ENCODE measurements around the gene CENPH. TPM values are rescaled to one million over a fixed set of nuclear protein-coding genes. Genes with fewer than 3 reads are reported as not detected.
A peak's percentile ranks its signal among the peaks of the same experiment; 100 is the strongest.
"Not testable (repeated sequence)": the region's sequence is repeated elsewhere in the genome, so short reads cannot be mapped to it uniquely, and the experiment has no call there.

CENPH gene, protein sequence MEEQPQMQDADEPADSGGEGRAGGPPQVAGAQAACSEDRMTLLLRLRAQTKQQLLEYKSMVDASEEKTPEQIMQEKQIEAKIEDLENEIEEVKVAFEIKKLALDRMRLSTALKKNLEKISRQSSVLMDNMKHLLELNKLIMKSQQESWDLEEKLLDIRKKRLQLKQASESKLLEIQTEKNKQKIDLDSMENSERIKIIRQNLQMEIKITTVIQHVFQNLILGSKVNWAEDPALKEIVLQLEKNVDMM
- polyA plus RNA-seq = 9.7 and 14.6 TPM in 2 replicates
- 6.8 and 7.1 TPM in 2 replicates for polyA minus RNA-seq

DNA sequence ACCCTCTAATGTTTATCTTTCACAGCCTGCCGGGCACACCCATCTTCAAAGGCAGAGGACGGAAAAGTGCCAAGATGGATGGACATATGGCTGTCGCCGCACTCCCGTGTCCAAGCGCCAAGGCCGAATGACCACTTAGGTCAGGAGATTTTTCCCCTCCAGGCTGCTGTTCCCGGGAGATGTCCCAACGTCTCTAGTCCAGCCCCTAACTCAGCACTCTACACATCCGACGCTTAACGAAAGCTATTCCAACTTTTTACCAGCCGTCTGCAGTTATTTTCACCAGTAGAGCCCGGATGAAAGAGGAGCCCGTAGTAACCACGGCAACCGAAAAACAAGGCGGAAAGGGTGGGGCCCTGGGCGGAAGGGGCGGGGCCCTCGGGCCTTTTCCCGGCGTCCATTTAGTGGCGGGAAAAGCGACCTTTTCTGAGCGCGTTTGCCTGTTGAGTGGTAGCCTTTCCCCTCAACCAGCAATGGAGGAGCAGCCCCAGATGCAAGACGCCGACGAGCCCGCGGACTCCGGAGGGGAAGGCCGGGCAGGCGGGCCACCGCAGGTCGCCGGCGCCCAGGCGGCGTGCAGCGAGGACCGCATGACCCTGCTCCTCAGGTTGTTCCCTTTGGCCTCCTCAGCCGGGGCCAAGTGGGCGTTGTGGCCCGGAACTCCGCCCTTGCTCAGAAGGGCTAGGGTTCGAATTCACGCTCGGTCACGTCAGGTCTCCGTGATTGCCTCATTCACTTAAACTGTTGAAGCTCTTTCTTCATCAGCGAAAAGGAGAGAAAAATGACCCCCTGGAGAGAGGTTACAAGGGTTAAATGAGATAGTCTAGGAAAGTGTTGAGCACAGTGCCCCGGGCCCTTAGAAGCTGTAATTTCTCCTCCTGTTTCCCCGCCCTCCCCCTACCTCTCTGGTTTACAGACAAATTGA, at the start of gene CENPH:
Gene CENPH, plus strand, starts transcription at position 422 of the 925 bp plus-strand sequence. Its CDS starts 52 bp downstream, at position 474.
- Histone ChIP-seq H4K20me1 (ENCODE audit: insufficient read depth) (no peaks in the 10 kb centered on the region), H3K9ac (ENCODE audit: low read length) (peak within 1 kb of the TSS; percentile 70), H3K9me3 (ENCODE audit: low read length) (no peaks in the 10 kb centered on the region), H3K36me3 (ENCODE audit: insufficient read depth, low read length) (no peaks in the 10 kb centered on the region), H2AFZ (ENCODE audit: low read depth, low read length) (peak within 1 kb of the TSS; percentile 83), H3F3A (ENCODE audit: insufficient read depth, low read length, poor library complexity, severe bottlenecking) (no peaks in the 10 kb centered on the region), H3K27me3 (ENCODE audit: insufficient read depth, low read depth, low read length) (no peaks in the 10 kb centered on the region), H3K4me2 (ENCODE audit: low read length) (peak within 1 kb of the TSS; percentile 88), H3K79me2 (replicated peaks; ENCODE audit: insufficient read depth, low read length) (peaks cover 6% of the 10 kb centered on the region), H3K9me2 (ENCODE audit: insufficient read depth, low read length) (no peaks in the 10 kb centered on the region), H3K27ac (ENCODE audit: low read length) (peak within 1 kb of the TSS; percentile 75), H3K4me3 (ENCODE audit: low read length) (peak within 1 kb of the TSS; percentile 83)
- TF ChIP-seq POLR2AphosphoS5 (IDR thresholded peaks at IDR 0.05) (peak; percentile 62), MXI1 (conservative IDR thresholded peaks at IDR 0.05; ENCODE audit: poor library complexity, severe bottlenecking) (peak; percentile 95), SMC3 (conservative IDR thresholded peaks at IDR 0.05; ENCODE audit: poor library complexity) (peak; percentile 29), EP300 (conservative IDR thresholded peaks at IDR 0.05; ENCODE audit: poor library complexity, severe bottlenecking) (peak; percentile 19), RAD21 (conservative IDR thresholded peaks at IDR 0.05) (peak; percentile 26), TAF1 (IDR thresholded peaks at IDR 0.05; ENCODE audit: low read depth) (no peak), EZH2 (IDR thresholded peaks at IDR 0.05; ENCODE audit: borderline replicate concordance, insufficient read depth, low read length, poor library complexity, severe bottlenecking) (no peak)
- TF ChIP-seq, protein P1, sequence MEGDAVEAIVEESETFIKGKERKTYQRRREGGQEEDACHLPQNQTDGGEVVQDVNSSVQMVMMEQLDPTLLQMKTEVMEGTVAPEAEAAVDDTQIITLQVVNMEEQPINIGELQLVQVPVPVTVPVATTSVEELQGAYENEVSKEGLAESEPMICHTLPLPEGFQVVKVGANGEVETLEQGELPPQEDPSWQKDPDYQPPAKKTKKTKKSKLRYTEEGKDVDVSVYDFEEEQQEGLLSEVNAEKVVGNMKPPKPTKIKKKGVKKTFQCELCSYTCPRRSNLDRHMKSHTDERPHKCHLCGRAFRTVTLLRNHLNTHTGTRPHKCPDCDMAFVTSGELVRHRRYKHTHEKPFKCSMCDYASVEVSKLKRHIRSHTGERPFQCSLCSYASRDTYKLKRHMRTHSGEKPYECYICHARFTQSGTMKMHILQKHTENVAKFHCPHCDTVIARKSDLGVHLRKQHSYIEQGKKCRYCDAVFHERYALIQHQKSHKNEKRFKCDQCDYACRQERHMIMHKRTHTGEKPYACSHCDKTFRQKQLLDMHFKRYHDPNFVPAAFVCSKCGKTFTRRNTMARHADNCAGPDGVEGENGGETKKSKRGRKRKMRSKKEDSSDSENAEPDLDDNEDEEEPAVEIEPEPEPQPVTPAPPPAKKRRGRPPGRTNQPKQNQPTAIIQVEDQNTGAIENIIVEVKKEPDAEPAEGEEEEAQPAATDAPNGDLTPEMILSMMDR (IDR thresholded peaks at IDR 0.05; ENCODE audit: poor library complexity, severe bottlenecking) = no peak
- TF ChIP-seq, protein P2, sequence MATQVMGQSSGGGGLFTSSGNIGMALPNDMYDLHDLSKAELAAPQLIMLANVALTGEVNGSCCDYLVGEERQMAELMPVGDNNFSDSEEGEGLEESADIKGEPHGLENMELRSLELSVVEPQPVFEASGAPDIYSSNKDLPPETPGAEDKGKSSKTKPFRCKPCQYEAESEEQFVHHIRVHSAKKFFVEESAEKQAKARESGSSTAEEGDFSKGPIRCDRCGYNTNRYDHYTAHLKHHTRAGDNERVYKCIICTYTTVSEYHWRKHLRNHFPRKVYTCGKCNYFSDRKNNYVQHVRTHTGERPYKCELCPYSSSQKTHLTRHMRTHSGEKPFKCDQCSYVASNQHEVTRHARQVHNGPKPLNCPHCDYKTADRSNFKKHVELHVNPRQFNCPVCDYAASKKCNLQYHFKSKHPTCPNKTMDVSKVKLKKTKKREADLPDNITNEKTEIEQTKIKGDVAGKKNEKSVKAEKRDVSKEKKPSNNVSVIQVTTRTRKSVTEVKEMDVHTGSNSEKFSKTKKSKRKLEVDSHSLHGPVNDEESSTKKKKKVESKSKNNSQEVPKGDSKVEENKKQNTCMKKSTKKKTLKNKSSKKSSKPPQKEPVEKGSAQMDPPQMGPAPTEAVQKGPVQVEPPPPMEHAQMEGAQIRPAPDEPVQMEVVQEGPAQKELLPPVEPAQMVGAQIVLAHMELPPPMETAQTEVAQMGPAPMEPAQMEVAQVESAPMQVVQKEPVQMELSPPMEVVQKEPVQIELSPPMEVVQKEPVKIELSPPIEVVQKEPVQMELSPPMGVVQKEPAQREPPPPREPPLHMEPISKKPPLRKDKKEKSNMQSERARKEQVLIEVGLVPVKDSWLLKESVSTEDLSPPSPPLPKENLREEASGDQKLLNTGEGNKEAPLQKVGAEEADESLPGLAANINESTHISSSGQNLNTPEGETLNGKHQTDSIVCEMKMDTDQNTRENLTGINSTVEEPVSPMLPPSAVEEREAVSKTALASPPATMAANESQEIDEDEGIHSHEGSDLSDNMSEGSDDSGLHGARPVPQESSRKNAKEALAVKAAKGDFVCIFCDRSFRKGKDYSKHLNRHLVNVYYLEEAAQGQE (IDR thresholded peaks at IDR 0.05; ENCODE audit: borderline replicate concordance) = no peak

DNA sequence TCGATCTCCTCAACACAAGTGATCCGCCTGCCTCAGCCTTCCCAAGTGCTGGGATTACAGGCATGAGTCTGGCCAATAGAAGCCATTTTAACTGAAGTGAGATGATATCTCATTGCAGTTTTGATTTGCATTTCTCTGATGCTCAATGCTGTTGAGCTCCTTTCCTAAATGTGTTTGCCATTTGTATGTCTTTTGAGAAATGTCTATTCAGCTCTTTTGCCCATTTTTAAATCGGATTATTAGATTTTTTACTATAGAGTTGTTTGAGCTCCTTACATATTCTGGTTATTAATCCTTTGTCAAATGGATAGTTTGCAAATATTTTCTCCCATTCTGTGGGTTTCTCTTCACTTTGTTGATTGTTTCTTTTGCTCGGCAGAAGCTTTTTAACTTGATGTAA, 49.1 kb upstream of the CENPH start:
- H3K9ac ChIP-seq (ENCODE audit: low read length); H4K20me1 ChIP-seq (ENCODE audit: insufficient read depth); H3K9me2 ChIP-seq (ENCODE audit: insufficient read depth, low read length); H3K79me2 ChIP-seq (replicated peaks; ENCODE audit: insufficient read depth, low read length); H3K4me2 ChIP-seq (ENCODE audit: low read length); H3K27ac ChIP-seq (ENCODE audit: low read length); H3K27me3 ChIP-seq (ENCODE audit: insufficient read depth, low read depth, low read length); H2AFZ ChIP-seq (ENCODE audit: low read depth, low read length); H3K4me3 ChIP-seq (ENCODE audit: low read length); H3F3A ChIP-seq (ENCODE audit: insufficient read depth, low read length, poor library complexity, severe bottlenecking); H3K36me3 ChIP-seq (ENCODE audit: insufficient read depth, low read length); H3K9me3 ChIP-seq (ENCODE audit: low read length): not testable (repeated sequence)
